ENCODE results near the gene FAM3D. TPM values are rescaled to one million over a fixed set of nuclear protein-coding genes. Genes with fewer than 3 reads are reported as not detected.

Gene FAM3D
- total RNA-seq, 1 donor from 2014 or later = 0.35 TPM

- no peaks in the 10 kb centered on the region for H3K9me3 Mint-ChIP-seq
- no peak overlapping the region for H3K4me3 Mint-ChIP-seq
- peaks cover 6% of the 10 kb centered on the region for H3K27me3 Mint-ChIP-seq (ENCODE audit: low read depth)
- no peak for DNase-seq (ENCODE audit: low read depth, low spot score)
- no peak for TF ChIP-seq CTCF (conservative IDR thresholded peaks at IDR 0.05)
- no peak overlapping the region for H3K27ac Mint-ChIP-seq (ENCODE audit: unreplicated experiment)
- H3K36me3 Mint-ChIP-seq (ENCODE audit: low read depth) = no peaks in the 10 kb centered on the region
- peaks cover 13% of the 10 kb centered on the region for H3K4me1 Mint-ChIP-seq
Observed at GRCh38 chr3:58606693-58607092, 59.9 kb downstream of the FAM3D start.

GRCh38 chr3:58604031-58604430 is 62.5 kb downstream of the FAM3D start:
- peaks cover 13% of the 10 kb centered on the region for H3K4me1 Mint-ChIP-seq
- peaks cover 6% of the 10 kb centered on the region for H3K27me3 Mint-ChIP-seq (ENCODE audit: low read depth)

DNA sequence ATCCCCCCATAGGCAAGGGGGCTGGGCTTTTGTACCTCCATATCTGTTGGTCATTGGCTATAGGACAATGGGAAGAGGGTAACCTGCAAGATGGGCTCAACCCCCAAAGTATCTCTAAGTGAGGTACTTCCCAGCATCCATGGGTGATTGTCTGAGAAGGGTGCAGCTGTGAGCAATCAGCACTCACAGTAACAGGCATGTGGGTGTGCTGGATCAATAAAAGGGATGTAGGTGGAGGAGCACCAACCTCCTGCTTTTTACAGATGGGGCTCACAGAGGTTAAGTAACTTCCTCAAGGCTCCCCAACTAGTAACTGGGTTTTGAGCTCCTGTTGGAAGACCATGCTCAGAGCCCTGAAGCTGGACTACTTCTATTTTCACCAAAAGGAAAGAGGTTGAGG is 63.0 kb downstream of the FAM3D start:
- no peak for TF ChIP-seq CTCF (conservative IDR thresholded peaks at IDR 0.05)
- H3K9me3 Mint-ChIP-seq = no peaks in the 10 kb centered on the region
- H3K27ac Mint-ChIP-seq (ENCODE audit: unreplicated experiment) = no peak overlapping the region
- no peak overlapping the region for H3K4me3 Mint-ChIP-seq
- peaks cover 6% of the 10 kb centered on the region for H3K27me3 Mint-ChIP-seq (ENCODE audit: low read depth)
- DNase-seq (ENCODE audit: low read depth, low spot score) = no peak
- no peaks in the 10 kb centered on the region for H3K36me3 Mint-ChIP-seq (ENCODE audit: low read depth)
- H3K4me1 Mint-ChIP-seq = peaks cover 13% of the 10 kb centered on the region

More at GRCh38 chr3:58604031-58604430, 62.5 kb downstream of the FAM3D start:
- no peak for DNase-seq (ENCODE audit: low read depth, low spot score)
- Mint-ChIP-seq H3K27ac (ENCODE audit: unreplicated experiment) (no peak overlapping the region), H3K4me3 (no peak overlapping the region), H3K36me3 (ENCODE audit: low read depth) (no peaks in the 10 kb centered on the region), H3K9me3 (no peaks in the 10 kb centered on the region)
- TF ChIP-seq CTCF (conservative IDR thresholded peaks at IDR 0.05) = no peak

DNA sequence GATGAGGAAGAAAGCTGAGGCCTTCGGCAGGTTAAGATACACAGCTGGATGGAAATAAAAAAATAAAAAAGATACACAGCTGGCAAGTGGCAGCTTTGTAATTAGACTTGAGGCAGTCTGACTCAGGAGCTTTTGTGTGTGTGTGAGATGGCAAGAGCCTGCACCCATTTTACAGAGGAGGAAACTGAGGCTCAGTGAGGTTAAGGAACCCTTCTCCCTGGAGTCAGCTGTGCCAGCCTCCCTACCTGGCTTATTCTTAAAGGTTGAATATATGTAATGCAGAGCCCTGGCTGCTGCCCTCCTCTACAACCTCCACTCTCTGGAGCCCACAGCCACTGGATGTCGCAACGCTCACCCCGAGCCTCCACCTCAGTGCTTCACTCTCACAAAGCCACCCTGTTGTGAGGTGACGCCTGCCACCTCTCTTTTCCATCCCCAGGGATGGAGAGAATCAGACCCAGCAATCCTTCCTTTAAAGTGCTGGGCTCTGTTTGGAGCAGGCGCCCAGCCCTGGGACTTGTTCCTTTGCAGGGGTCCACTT is 68.7 kb downstream of the FAM3D start:
- Mint-ChIP-seq H3K4me1 (no peaks in the 10 kb centered on the region), H3K27ac (ENCODE audit: unreplicated experiment) (no peak overlapping the region), H3K4me3 (no peak overlapping the region), H3K27me3 (ENCODE audit: low read depth) (peaks cover 6% of the 10 kb centered on the region), H3K36me3 (ENCODE audit: low read depth) (no peaks in the 10 kb centered on the region), H3K9me3 (no peaks in the 10 kb centered on the region)
- TF ChIP-seq CTCF (conservative IDR thresholded peaks at IDR 0.05) = no peak
- no peak for DNase-seq (ENCODE audit: low read depth, low spot score)

GRCh38 chr3:58596834-58597518 is 69.6 kb downstream of the FAM3D start:
- Mint-ChIP-seq H3K27ac (ENCODE audit: unreplicated experiment) (no peak overlapping the region), H3K27me3 (ENCODE audit: low read depth) (peaks cover 3% of the 10 kb centered on the region), H3K9me3 (no peaks in the 10 kb centered on the region), H3K36me3 (ENCODE audit: low read depth) (no peaks in the 10 kb centered on the region), H3K4me1 (peaks cover 2% of the 10 kb centered on the region), H3K4me3 (no peak overlapping the region)
- TF ChIP-seq CTCF (conservative IDR thresholded peaks at IDR 0.05) = no peak
- DNase-seq (ENCODE audit: low read depth, low spot score) = no peak

Measured in neural crest cell (in vitro differentiated cells).